Fibroblast of the aortic adventitia (primary cell): ENCODE results near the gene LENG8. TPM values are rescaled to one million over a fixed set of nuclear protein-coding genes. Genes with fewer than 3 reads are reported as not detected.
"Not testable (repeated sequence)": the region's sequence is repeated elsewhere in the genome, so short reads cannot be mapped to it uniquely, and the experiment has no call there.

Experiments
- DNase-seq: peaks from one replicate; pipeline ENCODE4 v3.0.0-alpha.2; 2010; ENCODE audit warnings: low read depth
- H3K4me3 ChIP-seq: 2 replicates; pipeline ENCODE4 v1.5.1; 2011; ENCODE audit warnings: low read depth, mild to moderate bottlenecking, control low read depth, low read length, moderate library complexity
- total RNA-seq: library from RNA; depleted of rRNA; stranded (reverse); fragments of >200 nt; gene quantifications from 2 replicates; pipeline ENCODE4 v1.2.3, GENCODE V29; 2012; ENCODE audit warnings: low replicate concordance
- TF ChIP-seq, protein P1 (sequence below): IDR thresholded peaks from 2 replicates; pipeline ENCODE4 v1.5.1; 2011; ENCODE audit warnings: mild to moderate bottlenecking, low read length, control low read depth, inconsistent platforms; ENCODE audit not compliant: insufficient read depth

Gene LENG8
- total RNA-seq, 1 donor, result 41.7 TPM

DNA sequence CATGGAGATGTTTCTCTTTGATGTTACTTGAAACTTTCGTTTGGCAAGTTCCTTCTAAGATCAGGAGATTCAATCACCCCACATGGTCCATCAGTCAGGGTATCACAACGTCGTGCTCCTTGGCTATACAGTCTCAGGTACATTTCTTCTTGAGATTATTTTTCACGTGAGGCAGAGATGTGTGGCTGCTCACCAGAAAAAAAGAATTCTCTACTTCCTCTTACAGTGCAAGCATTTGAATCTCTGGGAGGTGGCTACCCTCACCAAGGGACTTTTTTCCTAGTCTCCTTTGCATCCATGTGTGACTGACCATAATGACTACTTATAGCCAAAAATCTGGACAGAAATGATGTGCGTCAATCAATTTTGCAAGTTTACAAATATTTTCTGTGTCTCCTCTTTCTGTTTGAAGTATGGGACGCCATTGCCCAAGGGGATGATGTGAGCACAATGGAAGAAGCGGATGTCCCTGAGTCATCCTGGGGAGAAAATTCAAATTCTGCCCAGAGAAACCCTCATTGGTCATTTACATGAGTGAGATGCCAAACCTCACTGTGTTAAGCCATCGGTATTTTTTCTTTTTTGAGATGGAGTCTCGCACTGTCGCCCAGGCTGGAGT lies 45.1 kb downstream of the LENG8 start:
- TF ChIP-seq, protein P1, sequence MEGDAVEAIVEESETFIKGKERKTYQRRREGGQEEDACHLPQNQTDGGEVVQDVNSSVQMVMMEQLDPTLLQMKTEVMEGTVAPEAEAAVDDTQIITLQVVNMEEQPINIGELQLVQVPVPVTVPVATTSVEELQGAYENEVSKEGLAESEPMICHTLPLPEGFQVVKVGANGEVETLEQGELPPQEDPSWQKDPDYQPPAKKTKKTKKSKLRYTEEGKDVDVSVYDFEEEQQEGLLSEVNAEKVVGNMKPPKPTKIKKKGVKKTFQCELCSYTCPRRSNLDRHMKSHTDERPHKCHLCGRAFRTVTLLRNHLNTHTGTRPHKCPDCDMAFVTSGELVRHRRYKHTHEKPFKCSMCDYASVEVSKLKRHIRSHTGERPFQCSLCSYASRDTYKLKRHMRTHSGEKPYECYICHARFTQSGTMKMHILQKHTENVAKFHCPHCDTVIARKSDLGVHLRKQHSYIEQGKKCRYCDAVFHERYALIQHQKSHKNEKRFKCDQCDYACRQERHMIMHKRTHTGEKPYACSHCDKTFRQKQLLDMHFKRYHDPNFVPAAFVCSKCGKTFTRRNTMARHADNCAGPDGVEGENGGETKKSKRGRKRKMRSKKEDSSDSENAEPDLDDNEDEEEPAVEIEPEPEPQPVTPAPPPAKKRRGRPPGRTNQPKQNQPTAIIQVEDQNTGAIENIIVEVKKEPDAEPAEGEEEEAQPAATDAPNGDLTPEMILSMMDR, result no peak
- DNase-seq, result no peak
- no peak overlapping the region for H3K4me3 ChIP-seq

DNA sequence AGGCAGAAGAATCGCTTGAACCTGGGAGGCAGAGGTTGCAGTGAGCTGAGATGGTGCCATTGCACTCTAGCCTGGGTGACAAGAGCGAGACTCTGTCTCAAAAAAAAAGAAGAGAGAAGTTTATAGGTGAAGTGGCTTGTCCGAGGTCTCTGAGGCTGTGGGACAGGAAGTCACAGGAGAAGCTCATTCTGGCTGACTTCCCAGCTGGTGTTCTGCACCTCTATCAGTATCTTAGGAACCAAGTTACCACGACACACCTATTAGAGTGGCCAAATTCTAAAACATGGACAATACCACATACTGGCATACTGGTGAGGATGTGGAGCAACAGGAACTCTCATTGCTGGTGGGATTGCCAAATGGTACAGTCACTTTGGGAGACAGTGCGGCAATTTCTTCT lies 46.3 kb downstream of the LENG8 start:
- not testable (repeated sequence) for DNase-seq, H3K4me3 ChIP-seq

DNA sequence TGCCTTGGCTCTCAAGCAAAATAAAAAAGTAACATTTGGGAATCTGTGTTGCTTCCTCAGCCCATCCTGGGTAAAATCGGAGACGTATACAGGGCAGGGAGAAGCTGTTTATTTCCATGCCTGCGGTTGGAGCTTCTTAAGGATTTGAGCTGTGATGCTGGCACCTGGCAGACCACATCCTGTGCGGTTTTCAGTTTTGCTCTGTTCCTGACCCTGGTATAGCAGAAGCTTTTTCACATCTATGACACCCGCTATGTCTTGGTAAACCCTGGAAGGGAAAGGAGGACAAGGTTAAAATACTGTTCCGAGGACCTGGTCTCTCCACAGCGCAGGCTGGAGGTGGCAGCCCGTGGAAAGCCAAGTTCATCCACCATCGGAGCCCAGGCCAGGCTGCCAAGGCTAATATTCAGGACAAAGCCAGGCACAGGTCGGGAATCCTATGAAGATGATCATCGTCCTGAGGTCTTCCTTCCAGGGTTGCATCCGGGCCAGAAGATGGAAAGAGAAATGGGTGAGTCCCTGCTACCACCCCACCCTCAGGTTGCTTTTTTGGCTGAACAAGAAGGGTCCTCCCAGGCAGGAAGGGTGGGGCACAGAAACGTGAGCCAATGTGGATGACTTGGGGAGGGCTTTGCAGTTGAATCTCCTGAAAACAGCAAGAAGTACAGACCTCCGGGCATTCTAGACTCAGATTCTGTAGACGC lies 48.9 kb downstream of the LENG8 start:
- not testable (repeated sequence) for H3K4me3 ChIP-seq, DNase-seq

DNA sequence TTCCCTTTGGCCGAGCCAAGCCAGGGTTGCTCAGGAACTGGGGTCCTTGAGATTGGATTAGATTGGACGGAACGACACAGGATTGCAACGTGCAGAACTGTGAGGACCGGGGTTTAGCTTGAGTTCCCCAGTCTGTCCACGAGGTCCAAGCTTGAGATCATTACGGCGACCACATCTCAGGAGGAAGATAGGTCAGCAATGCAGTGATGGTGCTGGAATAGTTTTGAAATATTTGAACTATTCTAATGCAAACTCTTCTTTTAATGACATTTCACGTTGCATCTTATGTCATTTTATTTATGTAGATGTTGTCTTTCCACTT lies 49.4 kb downstream of the LENG8 start:
- DNase-seq, H3K4me3 ChIP-seq: not testable (repeated sequence)

DNA sequence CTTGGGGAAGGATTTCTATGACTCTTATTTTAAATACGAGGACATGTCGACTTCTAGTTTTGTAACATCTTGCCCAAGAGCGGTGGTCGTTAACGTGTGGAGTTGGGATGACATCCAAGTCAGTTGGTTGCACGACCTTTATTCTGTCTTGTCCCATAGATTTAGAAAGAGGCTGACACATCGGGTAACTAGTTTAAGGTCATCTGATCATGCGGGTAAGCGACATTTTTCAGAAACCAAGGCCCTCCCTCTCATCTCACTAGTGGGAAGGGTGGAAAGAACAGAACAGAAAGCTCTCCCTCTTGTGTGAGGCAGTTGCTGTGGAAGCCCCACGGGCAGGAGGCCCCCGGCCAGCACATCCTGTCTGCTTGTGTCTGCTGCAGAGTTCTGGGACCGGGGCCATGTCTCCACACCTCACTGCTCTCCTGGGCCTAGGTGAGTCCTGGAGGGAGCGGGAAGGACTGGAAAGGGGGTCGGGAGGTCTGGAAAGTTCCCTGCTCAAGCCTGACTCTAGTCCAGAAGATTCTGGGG lies 53.6 kb downstream of the LENG8 start, which contains the start of gene LAIR2:
Gene LAIR2 (plus strand): TSS at position 314 of the 531 bp plus-strand sequence. CDS start 88 bp downstream, at position 402.
- TF ChIP-seq, protein P1, result no peak
- DNase-seq, result no peak
- H3K4me3 ChIP-seq, result no peak within 1 kb of the TSS

DNA sequence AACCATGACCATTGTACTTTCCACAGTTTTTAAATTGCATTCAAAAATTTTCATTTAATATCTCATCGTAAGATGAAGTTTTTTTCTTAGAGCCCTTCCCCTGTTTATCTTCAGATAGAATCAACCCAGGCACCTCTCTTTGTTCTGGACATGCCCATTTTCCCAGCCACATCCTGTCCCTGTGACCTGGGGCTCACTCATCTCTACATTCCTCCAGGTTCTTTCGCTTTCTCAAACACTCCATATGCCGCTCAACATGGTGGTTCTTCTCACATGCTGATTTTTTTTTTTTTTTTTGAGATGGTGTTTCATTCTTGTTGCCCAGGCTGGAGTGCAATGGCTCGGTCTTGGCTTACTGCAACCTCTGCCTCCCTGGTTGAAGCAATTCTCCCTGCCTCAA lies 56.5 kb downstream of the LENG8 start:
- H3K4me3 ChIP-seq, DNase-seq: not testable (repeated sequence)

DNA sequence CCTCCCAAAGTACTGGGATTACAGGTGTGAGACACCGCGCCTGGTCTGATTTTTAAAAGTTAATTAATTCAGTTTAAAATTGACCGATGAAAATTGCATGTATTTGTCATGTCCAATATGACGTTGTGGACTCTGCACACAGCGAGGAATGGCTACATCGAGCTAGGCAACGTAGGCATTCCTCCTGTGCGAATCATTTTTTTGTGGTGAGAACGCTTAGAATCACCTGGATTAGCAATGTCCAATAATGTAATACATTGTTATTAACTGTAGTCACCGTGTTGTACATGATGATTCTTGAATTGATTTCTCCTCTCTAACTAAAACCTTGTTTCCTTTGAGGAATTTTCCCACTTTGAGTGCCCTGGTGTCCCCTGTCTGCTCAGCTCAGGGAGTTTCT lies 57.1 kb downstream of the LENG8 start:
- no peak for DNase-seq
- TF ChIP-seq, protein P1, result no peak
- no peak overlapping the region for H3K4me3 ChIP-seq

DNA sequence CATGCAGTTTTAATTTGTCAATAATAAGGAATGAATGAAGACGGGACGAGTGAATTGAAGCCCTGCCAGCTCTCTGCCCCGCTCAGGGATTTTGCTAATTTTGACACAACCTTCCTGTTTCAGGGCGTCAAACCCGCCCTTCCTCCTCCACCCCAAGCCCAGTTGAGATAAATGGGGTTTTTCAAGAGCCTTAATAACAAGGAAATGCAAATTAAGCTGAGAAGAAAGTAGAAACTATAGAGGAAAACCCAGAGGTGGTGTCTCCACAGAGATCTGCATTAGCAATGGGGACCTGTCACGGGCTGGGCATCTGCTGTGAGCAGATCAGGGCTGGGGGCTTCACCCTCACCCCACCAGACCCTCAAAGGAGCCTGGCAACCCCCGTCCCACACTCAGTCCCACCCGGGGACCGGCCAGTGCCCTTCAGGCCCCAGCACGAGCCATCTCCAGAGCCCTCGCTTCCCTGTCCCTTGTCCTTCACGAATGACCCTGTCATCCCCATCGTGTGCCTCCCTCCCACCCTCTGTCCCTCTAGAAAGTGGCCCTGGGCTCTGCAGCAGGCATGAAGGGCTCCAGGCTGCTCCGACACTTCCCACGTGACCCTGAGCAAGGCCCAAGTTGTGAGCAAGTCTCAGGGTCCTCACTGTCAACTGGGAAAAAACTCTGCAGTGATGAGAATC lies 58.2 kb downstream of the LENG8 start:
- not testable (repeated sequence) for H3K4me3 ChIP-seq, DNase-seq

DNA sequence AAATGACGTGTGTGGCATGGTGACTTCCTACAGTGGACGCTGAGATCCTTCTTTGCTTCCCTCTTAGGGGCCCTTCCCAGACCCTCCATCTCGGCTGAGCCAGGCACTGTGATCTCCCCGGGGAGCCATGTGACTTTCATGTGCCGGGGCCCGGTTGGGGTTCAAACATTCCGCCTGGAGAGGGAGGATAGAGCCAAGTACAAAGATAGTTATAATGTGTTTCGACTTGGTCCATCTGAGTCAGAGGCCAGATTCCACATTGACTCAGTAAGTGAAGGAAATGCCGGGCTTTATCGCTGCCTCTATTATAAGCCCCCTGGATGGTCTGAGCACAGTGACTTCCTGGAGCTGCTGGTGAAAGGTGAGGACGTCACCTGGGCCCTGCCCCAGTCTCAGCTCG lies 58.8 kb downstream of the LENG8 start:
- H3K4me3 ChIP-seq, result no peak overlapping the region
- TF ChIP-seq, protein P1, result no peak
- DNase-seq, result no peak

DNA sequence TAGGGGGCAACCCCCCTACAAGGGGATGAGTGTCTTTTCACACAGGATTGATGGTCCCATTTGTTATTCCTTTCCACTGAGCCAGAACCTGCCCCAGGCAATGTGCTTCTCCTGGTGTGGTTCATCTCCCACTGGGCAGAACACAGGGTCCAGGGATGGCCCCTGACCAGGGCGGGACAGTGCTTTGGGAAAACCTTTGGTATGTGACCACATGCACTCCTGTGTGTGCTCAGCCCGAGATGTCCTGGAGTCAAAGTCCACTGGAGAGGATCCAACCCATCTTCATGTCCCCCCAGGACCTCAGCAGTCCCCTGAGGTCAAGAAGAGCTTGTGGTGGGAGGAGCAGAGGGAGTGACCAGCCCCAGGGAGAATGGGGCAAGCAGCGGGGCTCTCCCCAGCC lies 59.5 kb downstream of the LENG8 start:
- DNase-seq, H3K4me3 ChIP-seq: not testable (repeated sequence)

DNA sequence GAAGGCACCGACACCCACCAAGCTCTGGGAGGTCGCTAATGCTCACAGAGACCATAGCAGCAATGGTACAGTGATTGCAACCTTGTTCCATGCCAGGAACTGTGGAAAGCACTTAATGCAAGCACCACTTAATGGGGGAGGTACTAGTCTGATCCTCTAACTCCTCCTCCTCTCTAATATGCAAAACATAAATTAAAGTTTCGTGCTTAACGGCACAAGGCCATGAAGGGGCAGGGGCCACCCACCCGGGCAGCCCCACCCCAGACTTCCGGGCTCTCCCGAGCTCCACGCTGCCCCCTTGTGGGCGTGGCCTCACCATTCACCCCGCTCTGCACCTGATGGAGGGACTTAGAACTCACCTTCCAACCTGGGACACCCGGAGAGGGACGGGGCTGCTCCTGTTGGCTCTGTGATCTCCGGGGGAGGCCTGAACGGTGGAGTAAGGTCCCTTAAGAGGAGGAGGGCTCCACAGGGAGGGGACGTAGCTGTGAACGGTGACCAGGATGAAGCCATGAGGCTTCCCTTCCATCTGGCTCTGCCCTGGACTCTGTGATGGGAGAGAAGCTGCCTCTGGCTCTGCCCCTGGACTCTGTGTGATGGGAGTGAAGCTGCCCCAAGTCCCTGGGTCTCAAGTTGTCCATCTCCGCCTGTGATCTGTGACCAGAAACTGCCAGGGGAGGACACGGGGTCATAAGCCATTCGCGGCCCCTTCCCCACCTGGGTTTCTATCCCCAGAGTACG lies 60.4 kb downstream of the LENG8 start:
- DNase-seq, H3K4me3 ChIP-seq: not testable (repeated sequence)
